SH-SY5Y (cell line): ENCODE results near the gene SEMA5B.

Source experiments
- GATA2 ChIP-seq: IDR thresholded peaks from 2 replicates; pipeline ENCODE4 v1.6.1; 2011; ENCODE audit warnings: mild to moderate bottlenecking, low read depth, low read length
- GATA3 ChIP-seq: IDR thresholded peaks from 2 replicates; pipeline ENCODE4 v1.6.1; 2011; ENCODE audit warnings: low read depth, mild to moderate bottlenecking, low read length, moderate library complexity

SEMA5B gene

DNA sequence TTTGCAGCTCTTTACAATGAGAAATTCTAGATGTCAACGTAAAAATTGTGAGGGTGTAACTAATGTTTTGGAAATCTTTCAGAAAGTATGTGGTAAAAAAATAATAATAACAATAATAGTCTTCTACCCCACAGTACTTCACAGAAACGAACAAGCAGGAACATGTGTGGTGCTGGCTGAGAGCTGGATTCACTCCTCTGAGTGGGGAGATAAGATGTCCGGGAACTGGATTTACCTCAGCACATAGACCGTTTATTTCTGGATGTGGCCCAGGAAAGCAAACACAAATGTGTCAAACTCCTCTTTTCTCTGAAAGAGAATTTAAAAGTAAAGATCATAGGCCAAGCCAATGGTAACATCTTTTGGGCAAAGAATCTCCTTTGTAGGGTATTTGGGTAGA is 129.3 kb downstream of the SEMA5B start:
- TF ChIP-seq GATA3 (no peak), GATA2 (no peak)

DNA sequence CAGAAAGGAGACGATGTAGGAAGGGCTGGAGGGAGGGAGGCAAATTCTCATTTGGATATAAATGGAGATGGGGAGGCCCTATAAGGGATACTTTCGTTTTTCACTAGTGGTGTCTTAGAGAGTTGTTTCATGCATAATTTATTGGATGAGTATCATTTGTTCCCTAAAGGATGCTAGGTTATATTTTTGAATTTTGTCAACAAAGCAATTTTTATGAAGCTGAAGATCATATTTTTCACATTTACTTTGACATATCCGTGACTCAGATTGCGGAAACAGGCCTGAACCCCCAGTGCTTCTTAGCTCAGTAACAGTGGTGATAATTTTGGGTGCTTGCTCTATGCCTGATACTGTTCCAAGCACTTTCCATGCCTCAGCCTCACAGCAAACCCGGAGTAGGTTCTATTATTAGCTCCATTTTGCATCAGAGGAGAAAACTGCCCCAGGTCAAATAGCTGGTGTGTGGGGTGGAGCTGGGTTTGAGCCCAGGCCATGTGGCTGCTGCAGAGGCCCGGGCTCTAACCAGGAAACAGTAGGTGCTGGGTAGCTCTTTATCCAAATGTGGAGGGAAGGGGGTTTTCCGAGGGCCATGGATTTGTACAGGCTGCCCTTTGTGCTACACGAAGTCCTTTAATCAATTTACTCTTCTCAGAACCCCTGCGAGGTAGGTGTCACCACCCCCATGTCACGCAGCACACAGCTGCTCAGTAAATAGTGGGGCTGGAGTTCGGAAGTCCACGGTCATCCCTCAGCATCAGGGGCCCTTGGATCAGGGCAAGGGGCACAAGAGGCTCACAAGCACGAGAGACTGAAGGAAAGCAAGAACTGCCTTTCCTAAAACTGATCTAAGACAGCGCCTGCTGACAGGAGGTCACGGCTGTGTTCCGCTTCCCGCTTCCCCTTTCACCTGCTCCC is 133.6 kb downstream of the SEMA5B start:
- TF ChIP-seq GATA3 (no peak), GATA2 (no peak)

DNA sequence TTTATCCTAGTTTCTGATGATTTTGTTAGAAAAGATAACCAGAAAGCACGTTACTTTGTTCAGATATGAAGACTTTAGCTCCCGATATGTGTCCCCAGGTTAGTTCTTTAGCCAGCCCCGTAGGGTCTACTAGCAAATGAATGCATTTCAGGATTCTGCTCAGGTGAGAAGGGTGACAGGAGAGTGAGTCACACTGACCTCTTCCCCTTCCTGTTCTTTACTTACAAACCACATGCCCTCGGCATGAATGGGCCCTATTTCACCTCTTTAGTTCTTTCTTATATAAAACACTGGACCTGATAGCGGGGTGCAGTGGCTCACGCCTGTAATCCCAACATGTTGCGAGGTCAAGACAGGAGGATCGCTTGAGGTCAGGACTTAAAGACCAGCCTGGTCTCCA is 134.3 kb downstream of the SEMA5B start:
- TF ChIP-seq GATA3: no peak
- no peak for TF ChIP-seq GATA2

DNA sequence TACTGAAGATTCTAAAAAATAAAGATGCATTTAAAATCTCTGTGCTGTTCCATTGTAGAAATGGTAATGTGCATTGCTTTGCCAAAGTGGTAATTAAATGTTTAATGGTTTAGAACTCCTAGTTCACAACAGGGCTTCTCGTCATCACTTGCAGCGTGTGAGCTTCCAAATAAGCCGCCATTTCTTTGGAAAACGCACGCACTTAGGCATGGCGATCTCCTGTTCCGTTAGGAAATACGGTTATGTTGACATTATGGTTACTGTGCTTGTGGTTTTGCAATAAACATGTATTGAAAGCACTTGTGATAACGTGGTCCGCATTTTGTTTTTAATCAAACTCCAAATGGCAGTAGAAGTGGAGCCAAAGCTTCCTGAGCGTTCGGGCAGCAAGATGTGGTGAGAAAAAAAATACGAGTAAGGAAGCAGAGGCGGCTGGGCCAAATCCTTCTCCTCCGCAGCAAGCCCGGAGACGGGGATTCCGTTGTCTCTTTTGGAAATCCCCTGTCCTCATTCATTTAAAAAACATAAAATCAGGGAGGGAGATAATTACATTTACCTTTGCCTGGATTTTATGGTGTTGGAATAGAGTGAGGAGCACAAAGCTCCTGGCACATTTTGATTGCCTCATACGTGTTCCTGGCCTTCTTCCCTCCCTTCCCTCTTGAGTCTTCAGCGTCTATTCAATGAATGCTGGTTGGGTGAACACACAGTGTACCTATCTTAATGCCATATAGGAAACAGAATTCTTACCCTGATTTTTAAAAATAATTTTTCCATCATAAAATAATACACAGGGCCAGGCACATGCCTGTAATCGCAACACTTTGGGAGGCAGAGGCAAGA is 135.2 kb downstream of the SEMA5B start:
- TF ChIP-seq GATA2: no peak
- no peak for TF ChIP-seq GATA3

DNA sequence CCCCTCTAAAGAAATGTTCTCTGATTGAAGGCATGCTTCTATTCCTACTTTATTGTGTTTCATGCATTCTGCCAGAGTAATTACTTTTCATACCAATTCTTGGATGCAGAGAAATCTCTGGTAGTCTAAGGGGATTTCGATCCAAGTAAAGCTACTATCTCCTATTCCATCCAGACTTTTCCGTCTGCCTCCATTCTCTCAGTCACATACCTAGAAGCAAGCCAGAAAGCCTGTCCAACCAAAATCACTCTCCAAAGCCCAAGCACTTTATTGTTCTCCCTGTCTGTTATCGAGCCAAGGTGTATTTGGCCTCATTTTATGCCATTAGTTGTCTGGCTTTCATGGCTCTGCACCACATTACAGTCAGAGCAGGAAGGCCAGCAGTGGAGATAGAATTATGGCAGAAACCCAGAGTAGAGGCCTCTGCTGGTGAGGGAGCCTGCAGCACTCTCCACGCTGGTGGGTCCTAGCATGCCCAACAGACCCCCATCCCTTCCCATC is 136.8 kb downstream of the SEMA5B start:
- no peak for TF ChIP-seq GATA2
- no peak for TF ChIP-seq GATA3

DNA sequence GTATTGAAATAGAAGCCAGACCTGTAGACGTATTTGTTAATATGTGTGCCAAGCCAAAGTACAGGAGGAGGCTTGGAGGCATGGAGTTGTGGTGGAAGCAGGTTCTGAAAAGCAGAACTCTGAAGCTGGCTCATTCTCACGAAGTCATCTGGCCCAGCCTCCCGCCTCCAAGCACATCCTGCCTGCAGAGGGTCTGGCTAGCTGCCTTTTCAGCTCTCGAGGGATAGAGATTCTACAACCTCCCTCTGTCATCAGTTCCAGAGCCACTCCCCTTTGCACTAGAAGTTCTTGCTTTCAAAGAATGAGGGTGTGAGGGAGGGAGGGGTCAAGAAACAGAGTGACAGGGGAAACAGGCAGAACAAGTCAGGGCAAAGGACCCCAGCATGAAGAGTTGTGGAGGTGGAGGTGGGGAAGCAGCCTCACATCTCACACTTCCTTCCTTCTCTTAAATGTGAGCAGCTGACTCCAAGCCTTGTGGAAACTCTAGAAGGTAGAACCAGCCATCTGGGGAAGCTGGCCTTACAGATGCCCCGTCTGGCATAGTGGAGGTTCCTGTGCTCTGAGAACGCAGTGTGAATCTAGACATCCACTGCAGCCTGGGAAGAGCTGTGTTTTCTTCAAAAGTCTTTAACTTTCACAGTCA is 137.4 kb downstream of the SEMA5B start:
- no peak for TF ChIP-seq GATA3
- no peak for TF ChIP-seq GATA2

DNA sequence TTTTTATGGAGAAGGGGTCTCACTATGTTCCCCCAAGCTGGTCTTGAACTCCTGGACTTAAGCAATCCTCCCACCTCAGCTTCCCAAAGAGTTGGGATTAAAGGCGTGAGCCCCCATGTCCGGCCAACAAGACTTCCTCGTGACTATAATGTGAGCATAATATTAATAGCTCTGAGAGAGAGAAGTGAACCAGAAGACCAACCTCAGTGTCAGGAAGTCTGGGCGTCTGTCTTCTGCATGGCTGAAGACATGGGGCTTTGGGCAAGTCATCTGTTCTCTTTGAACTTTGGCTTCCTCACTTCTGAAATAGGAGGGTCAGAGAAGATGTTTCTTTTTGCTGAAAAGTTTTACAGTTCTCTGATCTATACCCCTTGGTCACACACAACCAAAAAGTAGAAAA is 140.6 kb downstream of the SEMA5B start:
- TF ChIP-seq GATA2: no peak
- no peak for TF ChIP-seq GATA3

DNA sequence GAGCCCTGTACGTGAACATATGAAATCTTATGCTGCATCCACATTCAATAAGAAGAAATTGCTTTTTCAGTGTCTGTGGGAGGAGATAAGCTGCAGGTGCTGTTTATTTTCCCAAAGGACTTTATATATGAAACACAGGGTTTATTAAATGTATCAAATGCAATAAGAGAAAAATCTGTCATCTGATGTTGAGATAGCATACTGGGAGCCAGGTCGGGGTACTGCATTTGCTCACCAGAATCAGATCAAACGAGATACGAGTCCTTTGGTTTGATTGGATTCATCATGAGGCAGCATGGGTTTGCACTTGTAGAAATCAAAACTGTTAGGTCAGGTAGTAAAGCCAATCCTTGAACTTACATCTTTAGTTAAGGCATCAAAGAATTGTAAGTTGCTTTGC is 141.3 kb downstream of the SEMA5B start:
- TF ChIP-seq GATA3 (peak; percentile 82), GATA2 (peak; percentile 82)

- TF ChIP-seq GATA2: no peak
- TF ChIP-seq GATA3: no peak
These were observed 145.1 kb downstream of the SEMA5B start for GRCh38 chr3:122882361-122882947.

DNA sequence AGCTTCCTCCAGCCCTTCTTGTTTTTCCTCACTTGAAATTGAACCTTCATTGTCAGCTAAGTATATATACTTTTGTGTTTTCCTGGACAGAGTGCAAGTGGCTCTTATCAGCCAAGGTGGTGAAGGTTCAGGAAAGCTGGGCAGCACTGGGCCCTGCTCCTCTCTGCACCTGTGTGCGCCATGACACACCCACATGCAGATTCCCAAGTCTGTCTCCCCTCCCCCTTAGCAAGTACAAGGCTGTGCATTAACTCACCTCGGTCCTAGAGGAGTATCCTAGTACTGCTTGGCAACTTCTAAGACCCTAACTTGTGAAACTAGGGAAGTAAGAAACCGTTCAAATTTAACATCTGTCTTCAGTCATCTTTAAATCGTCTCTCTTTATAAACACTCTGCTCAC is 146.9 kb downstream of the SEMA5B start:
- TF ChIP-seq GATA3 (no peak), GATA2 (no peak)

DNA sequence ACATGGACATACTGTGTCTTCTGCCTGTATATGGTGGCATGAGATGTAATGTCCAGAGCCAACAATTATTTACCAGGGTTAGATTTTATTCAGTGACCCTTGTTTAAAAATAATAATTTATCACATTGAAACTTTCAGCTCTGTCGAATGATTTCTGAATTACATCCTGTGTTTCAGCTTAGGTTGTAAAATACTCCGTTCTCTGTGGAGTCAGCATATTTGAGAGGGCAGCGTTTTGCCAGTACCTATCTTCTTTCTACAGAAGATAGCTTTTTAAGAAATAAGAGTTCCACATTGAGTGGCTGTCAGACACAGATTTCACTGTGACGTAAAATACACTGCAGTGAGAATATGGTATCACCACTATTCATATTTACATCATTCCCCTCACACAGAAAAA is 147.4 kb downstream of the SEMA5B start:
- no peak for TF ChIP-seq GATA3
- no peak for TF ChIP-seq GATA2

DNA sequence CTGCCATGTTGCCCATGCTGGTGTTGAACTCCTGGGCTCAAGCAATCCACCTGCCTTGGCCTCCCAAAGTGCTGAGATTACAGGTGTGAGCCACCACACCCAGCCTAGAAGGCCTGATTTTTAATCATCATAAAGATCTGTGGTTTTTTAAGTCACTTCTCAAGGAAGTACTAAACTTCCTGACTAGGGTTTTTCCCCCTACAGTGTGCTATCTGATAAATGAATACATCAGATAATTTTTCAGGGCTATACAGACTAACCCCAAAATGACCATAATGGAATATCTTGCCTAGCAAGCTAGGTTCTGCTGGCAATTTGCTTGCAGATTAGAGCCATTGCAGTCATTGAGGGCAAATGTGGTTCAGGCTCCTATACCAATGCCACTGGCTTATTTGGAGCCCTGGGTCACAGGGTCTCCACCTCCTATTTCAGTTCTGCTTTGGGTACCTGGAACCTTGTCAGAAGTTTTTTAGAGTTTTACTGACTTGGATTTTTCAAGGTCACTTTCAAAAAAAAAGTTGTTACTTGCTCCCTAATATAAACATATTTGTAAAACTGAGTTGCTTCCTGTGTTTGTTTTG is 151.9 kb downstream of the SEMA5B start:
- TF ChIP-seq GATA2: no peak
- TF ChIP-seq GATA3: no peak

GRCh38 chr3:122873741-122874515 is 153.6 kb downstream of the SEMA5B start:
- TF ChIP-seq GATA2 (peak; percentile 62), GATA3 (0 out of 2 replicates have a peak, but pooled peaks have one; percentile 29)
